Liver (tissue), 9 donors: ENCODE measurements around the gene KIAA0825. TPM values are rescaled to one million over a fixed set of nuclear protein-coding genes. Genes with fewer than 3 reads are reported as not detected.

Experiments
- DNase-seq: peaks from one replicate; pipeline ENCODE4 v3.0.0-alpha.2; 2017; ENCODE audit warnings: low spot score
- H3K27ac ChIP-seq, 2 donors: one replicate each; pipeline ENCODE4 v1.7.0; 2013; ENCODE audit warnings: inconsistent platforms in 2 of 2, low read length in 2 of 2, control low read depth in 1 of 2, low read depth in 1 of 2, mild to moderate bottlenecking in 1 of 2
- H3K27me3 ChIP-seq, 4 donors: one replicate each; pipeline versions ENCODE4 v1.6.1 to v1.7.0; 2013; ENCODE audit warnings: low read length in 3 of 4, inconsistent platforms in 1 of 4, mild to moderate bottlenecking in 1 of 4, moderate library complexity in 1 of 4; ENCODE audit not compliant: control insufficient read depth in 4 of 4, insufficient read depth in 4 of 4
- H3K36me3 ChIP-seq, 4 donors: one replicate each; pipeline versions ENCODE4 v1.6.1 to v1.7.0; 2013; ENCODE audit warnings: low read length in 3 of 4, mild to moderate bottlenecking in 3 of 4, low read depth in 1 of 4, moderate library complexity in 1 of 4; ENCODE audit not compliant: control insufficient read depth in 4 of 4, insufficient read depth in 3 of 4
- H3K4me1 ChIP-seq, 4 donors: one replicate each; pipeline versions ENCODE4 v1.6.1 to v1.7.0; 2013; ENCODE audit warnings: low read length in 3 of 4, mild to moderate bottlenecking in 3 of 4, moderate library complexity in 1 of 4; ENCODE audit not compliant: control insufficient read depth in 4 of 4, insufficient read depth in 4 of 4
- H3K4me3 ChIP-seq, 3 donors: one replicate each; pipeline versions ENCODE4 v1.6.1 to v1.7.0; 2013; ENCODE audit warnings: low read length in 3 of 3, control low read depth in 1 of 3, low read depth in 1 of 3, mild to moderate bottlenecking in 1 of 3
- H3K9ac ChIP-seq, 2 donors: one replicate each; pipeline ENCODE4 v1.7.0; 2013; ENCODE audit warnings: low read length in 2 of 2, mild to moderate bottlenecking in 2 of 2, moderate library complexity in 2 of 2, control low read depth in 1 of 2, low read depth in 1 of 2
- H3K9me3 ChIP-seq, 4 donors: one replicate each; pipeline versions ENCODE4 v1.6.1 to v1.7.0; 2013; ENCODE audit warnings: low read length in 3 of 4; ENCODE audit not compliant: control insufficient read depth in 4 of 4
- EGR1 ChIP-seq, 2 donors: IDR thresholded peaks; 2 replicates each; pipeline ENCODE4 v1.6.1; 2016 to 2018; ENCODE audit warnings: antibody characterized with exemption in 2 of 2, low read depth in 2 of 2
- FOXA1 ChIP-seq: IDR thresholded peaks from 2 replicates; pipeline ENCODE4 v1.6.1; 2016; ENCODE audit warnings: antibody characterized with exemption
- FOXA2 ChIP-seq: IDR thresholded peaks from 2 replicates; pipeline ENCODE4 v1.6.1; 2016; ENCODE audit warnings: antibody characterized with exemption
- GABPA ChIP-seq, 2 donors: IDR thresholded peaks in 1 of 2; conservative IDR thresholded peaks in 1 of 2; 2 replicates each; pipeline ENCODE4 v1.6.1; 2016; ENCODE audit warnings: antibody characterized with exemption in 2 of 2, mild to moderate bottlenecking in 1 of 2, moderate library complexity in 1 of 2
- HNF4A ChIP-seq, 2 donors: conservative IDR thresholded peaks; 2 replicates each; pipeline ENCODE4 v1.6.1; 2016; ENCODE audit warnings: antibody characterized with exemption in 2 of 2, mild to moderate bottlenecking in 2 of 2
- HNF4G ChIP-seq: IDR thresholded peaks from 2 replicates; pipeline ENCODE4 v1.6.1; 2016; ENCODE audit warnings: antibody characterized with exemption
- JUND ChIP-seq, 2 donors: IDR thresholded peaks; 2 replicates each; pipeline ENCODE4 v1.6.1; 2016; ENCODE audit warnings: antibody characterized with exemption in 2 of 2
- NR2F2 ChIP-seq: IDR thresholded peaks from 2 replicates; pipeline ENCODE4 v1.6.1; 2016; ENCODE audit warnings: antibody characterized with exemption
- RAD21 ChIP-seq, 2 donors: IDR thresholded peaks; 2 replicates each; pipeline ENCODE4 v1.6.1; 2016; ENCODE audit warnings: antibody characterized with exemption in 2 of 2, mild to moderate bottlenecking in 2 of 2
- RXRA ChIP-seq, 2 donors: IDR thresholded peaks; 2 replicates each; pipeline ENCODE4 v1.6.1; 2017 to 2018; ENCODE audit warnings: antibody characterized with exemption in 2 of 2, mild to moderate bottlenecking in 1 of 2
- SP1 ChIP-seq: IDR thresholded peaks from 2 replicates; pipeline ENCODE4 v1.6.1; 2018; ENCODE audit warnings: antibody characterized with exemption, mild to moderate bottlenecking
- TAF1 ChIP-seq: conservative IDR thresholded peaks from 2 replicates; pipeline ENCODE4 v1.6.1; 2016; ENCODE audit warnings: antibody characterized with exemption, mild to moderate bottlenecking
- YY1 ChIP-seq: IDR thresholded peaks from 2 replicates; pipeline ENCODE4 v1.6.1; 2016; ENCODE audit warnings: antibody characterized with exemption, mild to moderate bottlenecking
- polyA plus RNA-seq, 2 donors: library from polyadenylated mRNA; stranded (reverse) in 1 of 2; unstranded in 1 of 2; fragments of 200-250 nt in 1 of 2; fragments of >200 nt in 1 of 2; fragmentation: Nextera tagmentation in 1 of 2; extraction: Ambion mirVana in 1 of 2; gene quantifications; one replicate each; pipeline versions ENCODE4 v1.2.1 to v1.2.3, GENCODE V29; 2013 to 2015
- total RNA-seq, 2 donors: library from RNA; depleted of rRNA; stranded (reverse); fragments of >200 nt; gene quantifications; one replicate each; pipeline ENCODE4 v1.2.3, GENCODE V29; 2014
- TF ChIP-seq, protein P1 (sequence below): IDR thresholded peaks from 2 replicates; pipeline ENCODE4 v1.6.1; 2016; ENCODE audit warnings: antibody characterized with exemption
- TF ChIP-seq, protein P2 (sequence below): IDR thresholded peaks from 2 replicates; pipeline ENCODE4 v1.6.1; 2016; ENCODE audit warnings: antibody characterized with exemption, mild to moderate bottlenecking
- TF ChIP-seq, protein P3 (sequence below): IDR thresholded peaks from 2 replicates; pipeline ENCODE4 v1.6.1; 2016; ENCODE audit warnings: antibody characterized with exemption
- TF ChIP-seq, protein P4 (sequence below): fragments of 150-350 bp; IDR thresholded peaks from 2 replicates; pipeline ENCODE4 v1.5.1; 2017; ENCODE audit warnings: improper control_type of control experiment, low read depth, low read length; ENCODE audit not compliant: missing input control
- TF ChIP-seq, protein P5 (sequence below): IDR thresholded peaks from 2 replicates; pipeline ENCODE4 v1.6.1; 2016; ENCODE audit warnings: antibody characterized with exemption
- donor health status: healthy.
- donor health status: healthy.
- donor health status: healthy.
- donor health status: healthy.
- donor health status: healthy.

The KIAA0825 gene
- total and polyA plus RNA-seq, 4 donors = 0.25 to 3.2 (median 1.2) TPM

DNA sequence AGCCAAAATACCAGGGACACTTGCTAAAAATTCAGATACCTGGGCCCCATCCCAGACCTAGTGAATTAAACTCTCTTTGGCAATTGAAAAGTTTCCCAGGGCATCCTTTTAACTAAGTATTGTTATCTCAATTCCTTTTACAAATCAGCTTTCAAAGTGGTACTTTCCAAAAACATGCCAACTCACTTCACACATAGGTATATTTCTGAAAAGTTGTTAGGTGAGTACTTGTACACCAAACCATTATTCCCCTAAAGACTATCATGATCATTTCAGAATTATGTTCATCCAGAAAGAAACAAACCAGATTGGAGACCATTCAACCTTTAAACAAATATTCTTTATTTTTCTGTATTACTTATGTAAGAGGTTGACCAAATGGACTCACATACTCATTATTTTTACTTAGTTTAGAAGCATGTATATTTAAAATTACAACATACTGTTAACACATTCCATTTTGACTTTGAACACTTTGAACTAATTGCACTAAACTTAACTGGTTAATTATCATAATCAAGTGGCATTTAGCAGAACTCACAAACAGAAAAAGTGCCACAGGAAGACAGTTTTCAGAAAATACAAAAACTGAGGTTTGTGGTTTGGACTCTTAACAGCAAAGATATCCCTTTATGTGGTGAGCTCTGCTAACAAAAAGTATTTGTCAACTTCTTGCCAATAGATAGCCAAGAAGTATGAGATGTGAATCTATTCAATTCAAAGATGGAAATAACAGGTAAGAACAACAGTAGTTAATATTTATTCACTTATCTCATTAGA is 40.7 kb downstream of the KIAA0825 start:
- no peak overlapping the region for H3K4me3 ChIP-seq
- no peaks in the 10 kb centered on the region for H3K36me3 ChIP-seq
- DNase-seq = no peak
- no peak overlapping the region for H3K9ac ChIP-seq
- TF ChIP-seq GABPA (IDR thresholded peaks at IDR 0.05 in 1 of 2, conservative IDR thresholded peaks at IDR 0.05 in 1 of 2) (no peak), TAF1 (no peak), HNF4A (conservative IDR thresholded peaks at IDR 0.05) (no peak), JUND (IDR thresholded peaks at IDR 0.05) (no peak), RAD21 (IDR thresholded peaks at IDR 0.05) (no peak), EGR1 (IDR thresholded peaks at IDR 0.05; ENCODE audit: low read depth in 2 of 2) (no peak), SP1 (no peak), FOXA2 (no peak), YY1 (no peak), HNF4G (no peak), FOXA1 (no peak), NR2F2 (no peak), RXRA (IDR thresholded peaks at IDR 0.05) (no peak)
- TF ChIP-seq, protein P1, sequence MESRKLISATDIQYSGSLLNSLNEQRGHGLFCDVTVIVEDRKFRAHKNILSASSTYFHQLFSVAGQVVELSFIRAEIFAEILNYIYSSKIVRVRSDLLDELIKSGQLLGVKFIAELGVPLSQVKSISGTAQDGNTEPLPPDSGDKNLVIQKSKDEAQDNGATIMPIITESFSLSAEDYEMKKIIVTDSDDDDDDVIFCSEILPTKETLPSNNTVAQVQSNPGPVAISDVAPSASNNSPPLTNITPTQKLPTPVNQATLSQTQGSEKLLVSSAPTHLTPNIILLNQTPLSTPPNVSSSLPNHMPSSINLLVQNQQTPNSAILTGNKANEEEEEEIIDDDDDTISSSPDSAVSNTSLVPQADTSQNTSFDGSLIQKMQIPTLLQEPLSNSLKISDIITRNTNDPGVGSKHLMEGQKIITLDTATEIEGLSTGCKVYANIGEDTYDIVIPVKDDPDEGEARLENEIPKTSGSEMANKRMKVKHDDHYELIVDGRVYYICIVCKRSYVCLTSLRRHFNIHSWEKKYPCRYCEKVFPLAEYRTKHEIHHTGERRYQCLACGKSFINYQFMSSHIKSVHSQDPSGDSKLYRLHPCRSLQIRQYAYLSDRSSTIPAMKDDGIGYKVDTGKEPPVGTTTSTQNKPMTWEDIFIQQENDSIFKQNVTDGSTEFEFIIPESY = no peak
- TF ChIP-seq, protein P2, sequence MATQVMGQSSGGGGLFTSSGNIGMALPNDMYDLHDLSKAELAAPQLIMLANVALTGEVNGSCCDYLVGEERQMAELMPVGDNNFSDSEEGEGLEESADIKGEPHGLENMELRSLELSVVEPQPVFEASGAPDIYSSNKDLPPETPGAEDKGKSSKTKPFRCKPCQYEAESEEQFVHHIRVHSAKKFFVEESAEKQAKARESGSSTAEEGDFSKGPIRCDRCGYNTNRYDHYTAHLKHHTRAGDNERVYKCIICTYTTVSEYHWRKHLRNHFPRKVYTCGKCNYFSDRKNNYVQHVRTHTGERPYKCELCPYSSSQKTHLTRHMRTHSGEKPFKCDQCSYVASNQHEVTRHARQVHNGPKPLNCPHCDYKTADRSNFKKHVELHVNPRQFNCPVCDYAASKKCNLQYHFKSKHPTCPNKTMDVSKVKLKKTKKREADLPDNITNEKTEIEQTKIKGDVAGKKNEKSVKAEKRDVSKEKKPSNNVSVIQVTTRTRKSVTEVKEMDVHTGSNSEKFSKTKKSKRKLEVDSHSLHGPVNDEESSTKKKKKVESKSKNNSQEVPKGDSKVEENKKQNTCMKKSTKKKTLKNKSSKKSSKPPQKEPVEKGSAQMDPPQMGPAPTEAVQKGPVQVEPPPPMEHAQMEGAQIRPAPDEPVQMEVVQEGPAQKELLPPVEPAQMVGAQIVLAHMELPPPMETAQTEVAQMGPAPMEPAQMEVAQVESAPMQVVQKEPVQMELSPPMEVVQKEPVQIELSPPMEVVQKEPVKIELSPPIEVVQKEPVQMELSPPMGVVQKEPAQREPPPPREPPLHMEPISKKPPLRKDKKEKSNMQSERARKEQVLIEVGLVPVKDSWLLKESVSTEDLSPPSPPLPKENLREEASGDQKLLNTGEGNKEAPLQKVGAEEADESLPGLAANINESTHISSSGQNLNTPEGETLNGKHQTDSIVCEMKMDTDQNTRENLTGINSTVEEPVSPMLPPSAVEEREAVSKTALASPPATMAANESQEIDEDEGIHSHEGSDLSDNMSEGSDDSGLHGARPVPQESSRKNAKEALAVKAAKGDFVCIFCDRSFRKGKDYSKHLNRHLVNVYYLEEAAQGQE = no peak
- TF ChIP-seq, protein P3, sequence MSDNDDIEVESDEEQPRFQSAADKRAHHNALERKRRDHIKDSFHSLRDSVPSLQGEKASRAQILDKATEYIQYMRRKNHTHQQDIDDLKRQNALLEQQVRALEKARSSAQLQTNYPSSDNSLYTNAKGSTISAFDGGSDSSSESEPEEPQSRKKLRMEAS = no peak
- TF ChIP-seq, protein P4, sequence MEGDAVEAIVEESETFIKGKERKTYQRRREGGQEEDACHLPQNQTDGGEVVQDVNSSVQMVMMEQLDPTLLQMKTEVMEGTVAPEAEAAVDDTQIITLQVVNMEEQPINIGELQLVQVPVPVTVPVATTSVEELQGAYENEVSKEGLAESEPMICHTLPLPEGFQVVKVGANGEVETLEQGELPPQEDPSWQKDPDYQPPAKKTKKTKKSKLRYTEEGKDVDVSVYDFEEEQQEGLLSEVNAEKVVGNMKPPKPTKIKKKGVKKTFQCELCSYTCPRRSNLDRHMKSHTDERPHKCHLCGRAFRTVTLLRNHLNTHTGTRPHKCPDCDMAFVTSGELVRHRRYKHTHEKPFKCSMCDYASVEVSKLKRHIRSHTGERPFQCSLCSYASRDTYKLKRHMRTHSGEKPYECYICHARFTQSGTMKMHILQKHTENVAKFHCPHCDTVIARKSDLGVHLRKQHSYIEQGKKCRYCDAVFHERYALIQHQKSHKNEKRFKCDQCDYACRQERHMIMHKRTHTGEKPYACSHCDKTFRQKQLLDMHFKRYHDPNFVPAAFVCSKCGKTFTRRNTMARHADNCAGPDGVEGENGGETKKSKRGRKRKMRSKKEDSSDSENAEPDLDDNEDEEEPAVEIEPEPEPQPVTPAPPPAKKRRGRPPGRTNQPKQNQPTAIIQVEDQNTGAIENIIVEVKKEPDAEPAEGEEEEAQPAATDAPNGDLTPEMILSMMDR = no peak
- TF ChIP-seq, protein P5, sequence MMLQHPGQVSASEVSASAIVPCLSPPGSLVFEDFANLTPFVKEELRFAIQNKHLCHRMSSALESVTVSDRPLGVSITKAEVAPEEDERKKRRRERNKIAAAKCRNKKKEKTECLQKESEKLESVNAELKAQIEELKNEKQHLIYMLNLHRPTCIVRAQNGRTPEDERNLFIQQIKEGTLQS = no peak
- H3K4me1 ChIP-seq = no peaks in the 10 kb centered on the region
- H3K27ac ChIP-seq = no peak overlapping the region
- no peaks in the 10 kb centered on the region for H3K27me3 ChIP-seq
- no peaks in the 10 kb centered on the region for H3K9me3 ChIP-seq
